Activated CD8-positive, alpha-beta memory T cell treated with anti-CD3 and anti-CD28 coated beads, Interleukin-2, amount 10 ng/mL, durations not matched to agents 7 days and 5 days (primary cell): ENCODE data around the gene SCT. TPM values are rescaled to one million over a fixed set of nuclear protein-coding genes. Genes with fewer than 3 reads are reported as not detected.
A peak's percentile ranks its signal among the peaks of the same experiment; 100 is the strongest.

Experiments
- ATAC-seq: fragments of 150-1000 bp; cut with Tn5 transposase; one replicate; pipeline ENCODE4 v1.10.0; 2021; ENCODE audit warnings: moderate library complexity
- CTCF ChIA-PET: fragments of 350-600 bp; sonication (Branson Sonifier 250); formaldehyde crosslinking; loops from one replicate; lab custom pipeline; 2021; ENCODE audit warnings: antibody characterized with exemption; lab: Charles Lee
- DNase-seq: peaks from one replicate; pipeline ENCODE4 v3.0.0-alpha.2; 2020
- H3K27ac Mint-ChIP-seq: one replicate; pipeline ENCODE4 v1.8.0; 2021; ENCODE audit warnings: mild to moderate bottlenecking, mixed read lengths
- H3K27me3 Mint-ChIP-seq: one replicate; pipeline ENCODE4 v1.8.0; 2021; ENCODE audit warnings: mixed read lengths
- H3K36me3 Mint-ChIP-seq: one replicate; pipeline ENCODE4 v1.8.0; 2021; ENCODE audit warnings: mild to moderate bottlenecking, mixed read lengths
- H3K4me1 Mint-ChIP-seq: one replicate; pipeline ENCODE4 v1.8.0; 2021; ENCODE audit warnings: mixed read lengths
- H3K4me3 Mint-ChIP-seq: one replicate; pipeline ENCODE4 v1.8.0; 2021; ENCODE audit warnings: mild to moderate bottlenecking, moderate library complexity, mixed read lengths
- H3K9me3 Mint-ChIP-seq: one replicate; pipeline ENCODE4 v1.8.0; 2022; ENCODE audit warnings: low read depth, mixed read lengths
- total RNA-seq, 2 experiments: library from RNA; stranded (reverse); gene quantifications; one replicate each; pipeline ENCODE4 v1.2.3, GENCODE V29; 2021

Gene SCT
- total RNA-seq, 2 experiments from 2014 or later, result not detected

GRCh38 chr11:614623-615503 is 12.1 kb downstream of the SCT start:
- H3K27ac Mint-ChIP-seq, result peak overlapping the region; percentile 99
- ATAC-seq (peak; percentile 2), DNase-seq (peak; percentile 63)
- no peaks in the 10 kb centered on the region for H3K9me3 Mint-ChIP-seq
- peaks cover 19% of the 10 kb centered on the region for H3K4me1 Mint-ChIP-seq
- H3K4me3 Mint-ChIP-seq, result peak overlapping the region; percentile 98
- H3K27me3 Mint-ChIP-seq, result no peaks in the 10 kb centered on the region
- CTCF ChIA-PET, result interaction anchor here (0.6 to 1.5 kb wide), 2 partner anchors 39 to 60 kb away, joined by 3 to 9 read pairs; no protein-coding TSS in a partner anchor
- peaks cover 36% of the 10 kb centered on the region for H3K36me3 Mint-ChIP-seq

- H3K36me3 Mint-ChIP-seq, result peaks cover 37% of the 10 kb centered on the region
- CTCF ChIA-PET, result interaction anchor here (0.6 kb wide), 1 partner anchor 38 kb away, joined by 3 read pairs; no protein-coding TSS in a partner anchor
- peak overlapping the region; percentile 98 for H3K4me3 Mint-ChIP-seq
- peaks cover 19% of the 10 kb centered on the region for H3K4me1 Mint-ChIP-seq
- ATAC-seq (no peak), DNase-seq (peak; percentile 64)
- no peaks in the 10 kb centered on the region for H3K9me3 Mint-ChIP-seq
- peak overlapping the region; percentile 99 for H3K27ac Mint-ChIP-seq
- no peaks in the 10 kb centered on the region for H3K27me3 Mint-ChIP-seq
Observed at GRCh38 chr11:614021-614622, 12.9 kb downstream of the SCT start.

DNA sequence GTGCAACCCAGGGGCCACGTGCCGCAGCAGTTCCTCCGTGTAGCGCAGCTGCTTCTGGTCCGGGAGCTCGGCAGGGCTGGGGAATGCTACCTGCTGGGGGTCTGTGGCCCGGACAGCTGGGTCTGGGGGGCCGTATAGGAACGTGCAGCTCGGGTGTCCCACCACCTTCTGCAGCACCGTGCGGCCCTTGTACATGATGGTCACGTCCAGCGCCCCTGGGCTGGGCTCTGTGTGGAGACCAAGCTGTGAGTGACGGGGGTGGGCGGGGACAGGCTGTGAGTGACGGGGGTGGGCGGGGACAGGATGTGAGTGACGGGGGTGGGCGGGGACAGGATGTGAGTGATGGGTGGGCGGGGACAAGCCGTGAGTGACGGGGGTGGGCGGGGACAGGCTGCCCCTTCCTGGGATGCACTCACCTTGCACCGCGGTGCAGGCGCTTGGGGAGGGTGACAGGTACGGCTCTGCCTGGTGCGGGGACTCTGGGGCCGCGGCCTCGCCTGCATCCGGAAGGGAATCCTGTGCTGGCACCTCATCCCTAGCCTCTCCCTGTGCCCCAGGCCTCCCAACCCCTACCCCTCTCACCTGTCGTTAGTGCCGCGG is 13.5 kb downstream of the SCT start:
- peak overlapping the region; percentile 99 for H3K27ac Mint-ChIP-seq
- H3K36me3 Mint-ChIP-seq, result peaks cover 38% of the 10 kb centered on the region
- CTCF ChIA-PET, result interaction anchor here (1.9 kb wide), 1 partner anchor 26 kb away, joined by 5 read pairs; no protein-coding TSS in a partner anchor
- peak overlapping the region; percentile 98 for H3K4me3 Mint-ChIP-seq
- peak; percentile 92 for DNase-seq
- peak; percentile 32 for ATAC-seq
- H3K27me3 Mint-ChIP-seq, result no peaks in the 10 kb centered on the region
- no peaks in the 10 kb centered on the region for H3K9me3 Mint-ChIP-seq
- peaks cover 19% of the 10 kb centered on the region for H3K4me1 Mint-ChIP-seq

DNA sequence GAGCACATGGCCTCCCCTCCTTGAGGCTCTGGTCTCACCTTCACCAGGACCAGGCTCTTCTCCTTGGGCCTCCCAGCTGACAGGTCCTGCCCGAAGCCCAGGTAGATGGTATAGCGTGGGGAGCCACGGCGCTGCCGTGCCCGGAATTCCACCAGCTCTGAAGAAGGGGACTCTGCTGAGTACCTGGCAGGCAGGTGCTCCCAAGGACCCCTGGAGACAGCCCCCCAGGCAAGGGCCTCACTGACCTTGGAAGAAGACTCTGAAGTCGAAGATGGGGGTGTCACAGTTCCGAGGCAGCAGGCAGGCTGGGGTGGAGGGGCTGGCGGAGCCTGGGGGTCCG is 14.1 kb downstream of the SCT start:
- Mint-ChIP-seq H3K9me3 (no peaks in the 10 kb centered on the region), H3K27me3 (no peaks in the 10 kb centered on the region), H3K36me3 (peaks cover 38% of the 10 kb centered on the region), H3K4me1 (peaks cover 19% of the 10 kb centered on the region), H3K4me3 (no peak overlapping the region), H3K27ac (peak overlapping the region; percentile 82)
- peak; percentile 44 for DNase-seq
- ATAC-seq, result no peak
- CTCF ChIA-PET, result interaction anchor here (1.5 to 1.9 kb wide), 2 partner anchors 9 to 25 kb away, joined by 5 to 6 read pairs; no protein-coding TSS in a partner anchor

DNA sequence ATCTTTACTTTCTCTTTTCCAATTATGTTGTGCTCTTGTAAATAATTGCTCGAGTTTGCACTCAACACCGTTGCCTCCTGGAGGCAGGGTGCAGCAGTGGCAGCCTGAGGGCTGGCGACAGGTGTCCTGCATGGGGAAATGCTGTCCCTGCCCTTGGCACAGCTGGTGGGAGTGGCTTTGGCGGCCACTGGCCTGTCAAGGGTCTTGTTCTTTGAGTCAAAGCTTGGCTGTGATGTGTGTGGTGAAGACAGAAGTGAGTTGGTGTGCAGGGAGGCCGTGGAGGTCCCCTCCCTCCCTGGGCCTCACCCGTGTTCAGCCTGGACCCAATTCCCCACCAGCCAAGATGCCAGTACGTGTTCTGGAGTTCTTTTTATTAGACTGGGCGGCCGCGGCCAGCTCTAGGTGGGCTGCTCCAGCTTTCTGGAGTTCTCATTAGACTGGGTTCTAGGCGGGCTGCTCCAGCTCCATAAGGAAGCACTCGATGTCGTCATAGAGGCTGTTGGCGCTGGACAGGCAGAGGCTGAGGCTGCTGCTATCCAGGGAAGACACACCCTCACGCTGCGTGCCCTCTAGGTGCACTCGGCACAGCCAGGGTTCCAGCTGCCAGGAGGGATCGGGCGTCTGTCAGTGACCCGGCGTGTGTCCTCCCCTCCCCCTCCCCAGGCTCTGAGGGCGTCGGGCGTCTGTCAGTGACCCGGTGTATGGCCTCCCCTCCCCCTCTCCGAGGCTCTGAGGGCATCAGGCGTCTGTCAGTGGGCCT is 14.6 kb downstream of the SCT start:
- Mint-ChIP-seq H3K36me3 (peaks cover 38% of the 10 kb centered on the region), H3K4me3 (peak overlapping the region; percentile 47), H3K9me3 (no peaks in the 10 kb centered on the region), H3K27ac (peak overlapping the region; percentile 82), H3K27me3 (no peaks in the 10 kb centered on the region), H3K4me1 (peaks cover 19% of the 10 kb centered on the region)
- no peak for ATAC-seq
- CTCF ChIA-PET, result interaction anchor here (0.6 to 1.9 kb wide), 5 partner anchors 9 to 59 kb away, joined by 3 to 6 read pairs (median 3); no protein-coding TSS in a partner anchor
- peak; percentile 70 for DNase-seq

DNA sequence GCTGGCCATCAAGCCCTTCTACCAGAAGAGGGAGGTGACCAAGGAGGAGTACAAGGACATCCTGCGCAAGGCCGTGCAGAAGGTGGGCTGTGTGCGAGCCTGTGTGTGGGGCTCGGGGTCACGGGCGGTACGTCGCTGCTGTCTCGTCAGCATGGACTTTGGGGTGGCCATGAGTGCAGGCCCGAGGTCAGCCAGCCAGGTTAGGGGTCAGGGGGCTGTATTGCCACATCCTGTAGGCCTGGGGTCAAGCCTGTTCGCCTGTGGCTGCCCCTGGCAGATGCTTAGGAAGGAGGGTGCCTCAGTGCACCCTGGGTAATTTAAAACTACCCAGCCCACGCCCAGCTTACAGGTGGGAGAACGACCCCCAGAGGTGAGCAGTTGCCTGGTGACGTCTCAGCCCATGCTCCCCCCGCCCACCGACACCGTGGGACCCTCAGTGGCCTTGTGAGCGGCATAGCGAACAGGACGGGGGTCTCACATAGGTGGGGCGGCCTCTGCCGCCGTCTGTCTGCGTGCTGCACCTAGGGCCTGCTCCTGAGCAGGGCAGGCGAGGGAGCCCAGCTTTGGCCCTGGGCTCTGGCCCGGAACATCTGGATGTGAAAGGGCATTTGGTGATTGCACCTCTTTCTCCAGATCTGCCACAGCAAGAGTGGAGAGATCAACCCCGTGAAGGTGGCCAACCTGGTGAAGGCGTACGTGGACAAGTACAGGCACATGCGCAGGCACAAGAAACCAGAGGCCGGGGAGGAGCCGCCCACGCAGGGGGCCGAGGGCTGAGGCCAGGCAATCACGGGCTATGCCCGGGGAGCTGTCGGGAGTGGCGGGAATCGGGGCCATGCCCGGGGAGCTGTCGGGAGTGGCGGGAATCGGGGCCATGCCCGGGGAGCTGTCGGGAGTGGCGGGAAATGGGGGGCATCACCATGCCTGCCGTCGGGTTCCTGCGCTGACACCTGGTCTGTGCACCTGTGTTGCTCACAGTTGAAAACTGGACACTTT is 15.7 kb downstream of the SCT start:
- CTCF ChIA-PET, result interaction anchor here (1.1 to 1.9 kb wide), 4 partner anchors 8 to 58 kb away, joined by 3 to 6 read pairs (median 4); no protein-coding TSS in a partner anchor
- H3K27me3 Mint-ChIP-seq, result no peaks in the 10 kb centered on the region
- H3K4me1 Mint-ChIP-seq, result peaks cover 15% of the 10 kb centered on the region
- ATAC-seq, result no peak
- H3K4me3 Mint-ChIP-seq, result no peak overlapping the region
- H3K27ac Mint-ChIP-seq, result peak overlapping the region; percentile 68
- H3K9me3 Mint-ChIP-seq, result no peaks in the 10 kb centered on the region
- peaks cover 46% of the 10 kb centered on the region for H3K36me3 Mint-ChIP-seq
- peak; percentile 48 for DNase-seq

- no peak for ATAC-seq
- H3K9me3 Mint-ChIP-seq, result no peaks in the 10 kb centered on the region
- CTCF ChIA-PET, result no interaction called here
- H3K27ac Mint-ChIP-seq, result no peak overlapping the region
- H3K4me3 Mint-ChIP-seq, result no peak overlapping the region
- no peaks in the 10 kb centered on the region for H3K27me3 Mint-ChIP-seq
- peaks cover 44% of the 10 kb centered on the region for H3K36me3 Mint-ChIP-seq
- peaks cover 14% of the 10 kb centered on the region for H3K4me1 Mint-ChIP-seq
- DNase-seq, result no peak
Observed at GRCh38 chr11:610146-610801, 16.7 kb downstream of the SCT start.

GRCh38 chr11:609341-609811 is 17.6 kb downstream of the SCT start:
- Mint-ChIP-seq H3K9me3 (no peaks in the 10 kb centered on the region), H3K27me3 (no peaks in the 10 kb centered on the region), H3K4me3 (no peak overlapping the region), H3K36me3 (peaks cover 43% of the 10 kb centered on the region), H3K27ac (no peak overlapping the region), H3K4me1 (peaks cover 11% of the 10 kb centered on the region)
- no peak for DNase-seq
- no peak for ATAC-seq
- CTCF ChIA-PET, result interaction anchor here (1.6 kb wide), 1 partner anchor 90 kb away, joined by 3 read pairs; no protein-coding TSS in a partner anchor

DNA sequence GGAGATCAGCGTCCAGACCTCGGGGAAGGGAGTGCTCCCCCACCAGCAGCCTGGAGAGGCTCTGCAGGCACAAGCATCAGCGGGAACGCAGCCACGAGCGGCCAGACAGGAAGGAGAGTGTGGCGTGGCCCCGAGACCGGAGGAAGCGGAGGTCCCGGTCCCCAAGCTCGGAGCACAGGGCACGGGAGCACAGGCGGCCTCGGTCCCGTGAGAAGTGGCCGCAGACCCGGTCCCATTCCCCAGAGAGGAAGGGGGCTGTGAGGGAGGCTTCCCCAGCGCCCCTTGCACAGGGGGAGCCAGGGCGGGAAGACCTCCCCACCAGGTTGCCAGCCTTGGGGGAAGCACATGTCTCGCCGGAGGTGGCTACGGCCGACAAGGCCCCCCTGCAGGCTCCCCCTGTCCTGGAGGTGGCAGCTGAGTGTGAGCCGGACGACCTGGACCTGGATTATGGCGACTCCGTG is 18.2 kb downstream of the SCT start:
- ATAC-seq, result no peak
- peaks cover 10% of the 10 kb centered on the region for H3K4me1 Mint-ChIP-seq
- H3K27me3 Mint-ChIP-seq, result no peaks in the 10 kb centered on the region
- DNase-seq, result no peak
- CTCF ChIA-PET, result interaction anchor here (1.1 to 1.6 kb wide), 2 partner anchors 54 to 90 kb away, joined by 3 read pairs; no protein-coding TSS in a partner anchor
- H3K27ac Mint-ChIP-seq, result peak overlapping the region; percentile 49
- H3K36me3 Mint-ChIP-seq, result peaks cover 41% of the 10 kb centered on the region
- H3K4me3 Mint-ChIP-seq, result no peak overlapping the region
- H3K9me3 Mint-ChIP-seq, result no peaks in the 10 kb centered on the region

DNA sequence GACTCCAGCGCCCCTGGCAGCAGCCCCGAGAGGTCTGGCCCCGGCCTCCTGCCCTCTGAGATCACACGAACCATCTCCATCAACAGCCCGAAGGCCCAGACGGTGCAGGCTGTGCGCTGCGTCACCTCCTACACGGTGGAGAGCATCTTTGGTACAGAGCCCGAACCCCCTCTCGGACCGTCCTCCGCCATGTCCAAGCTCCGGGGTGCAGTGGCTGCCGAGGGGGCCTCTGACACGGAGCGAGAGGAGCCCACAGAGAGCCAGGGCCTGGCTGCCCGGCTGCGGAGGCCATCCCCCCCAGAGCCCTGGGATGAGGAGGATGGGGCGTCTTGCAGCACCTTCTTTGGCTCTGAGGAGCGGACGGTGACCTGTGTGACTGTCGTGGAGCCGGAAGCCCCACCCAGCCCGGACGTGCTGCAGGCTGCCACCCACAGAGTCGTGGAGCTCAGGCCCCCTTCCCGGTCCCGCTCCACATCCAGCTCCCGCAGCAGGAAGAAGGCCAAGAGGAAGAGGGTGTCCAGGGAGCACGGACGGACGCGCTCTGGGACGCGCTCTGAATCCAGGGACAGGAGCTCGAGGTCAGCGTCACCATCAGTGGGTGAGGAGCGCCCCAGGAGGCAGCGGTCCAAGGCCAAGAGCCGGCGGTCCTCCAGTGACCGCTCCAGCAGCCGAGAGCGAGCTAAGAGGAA is 18.9 kb downstream of the SCT start:
- no peak for ATAC-seq
- Mint-ChIP-seq H3K4me3 (no peak overlapping the region), H3K36me3 (peaks cover 39% of the 10 kb centered on the region), H3K27me3 (no peaks in the 10 kb centered on the region), H3K27ac (no peak overlapping the region), H3K4me1 (peaks cover 7% of the 10 kb centered on the region), H3K9me3 (no peaks in the 10 kb centered on the region)
- CTCF ChIA-PET, result interaction anchor here (1.1 to 1.6 kb wide), 2 partner anchors 53 to 89 kb away, joined by 3 read pairs; no protein-coding TSS in a partner anchor
- no peak for DNase-seq
